Measurements from ENCODE around the gene OTUB1.

DNA sequence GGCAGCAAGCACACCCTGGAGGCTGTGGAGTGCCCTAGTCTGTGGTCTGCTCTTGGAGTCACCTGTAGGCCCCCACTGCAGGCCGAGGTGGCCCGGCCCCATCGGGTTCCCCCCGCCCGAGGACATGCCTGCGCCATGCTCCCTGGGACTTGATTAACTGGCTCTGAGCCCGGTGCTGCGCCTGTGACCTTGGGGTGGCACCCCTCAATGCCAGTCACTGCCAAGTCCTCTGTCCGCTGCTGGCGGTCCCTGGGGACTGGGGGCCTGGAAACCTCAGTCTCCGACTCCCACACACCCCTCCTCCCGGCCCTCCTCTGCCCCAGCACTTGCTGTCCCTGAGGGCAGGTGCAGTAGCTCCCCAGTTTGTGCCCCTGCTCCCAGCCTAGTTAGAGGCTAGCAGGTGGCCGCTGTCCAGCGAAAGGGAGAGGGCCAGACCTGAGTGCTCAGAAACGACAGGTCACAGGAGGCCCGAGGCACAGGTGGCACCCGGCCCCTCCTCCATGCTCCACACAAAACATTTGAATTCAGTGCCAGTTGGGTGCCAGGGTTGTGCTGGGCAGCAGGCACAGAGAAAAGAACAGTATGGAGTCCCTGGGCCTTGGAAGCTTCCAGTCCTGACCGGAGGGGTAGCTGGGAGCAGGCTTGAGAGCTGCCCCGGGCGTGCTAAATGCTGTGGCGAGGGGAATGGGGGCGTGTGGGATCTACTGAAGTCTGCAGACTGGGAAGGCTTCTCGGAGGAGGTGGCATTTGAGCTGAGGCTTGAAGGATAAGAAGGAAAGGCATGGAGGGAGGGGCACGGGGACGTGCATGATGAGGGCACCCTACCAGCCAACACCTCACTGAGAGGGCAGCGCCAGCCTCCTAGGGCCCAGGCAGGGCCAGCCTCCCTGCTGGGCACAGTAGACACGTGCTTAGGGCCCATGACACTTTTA lies 33.1 kb downstream of the OTUB1 start:
- TF ChIP-seq KLF16 (CRISPR knock-in tag; IDR thresholded peaks at IDR 0.05) (no peak), TCF12 (IDR thresholded peaks at IDR 0.05) (no peak), TCF12 (CRISPR knock-in tag; IDR thresholded peaks at IDR 0.05) (no peak), EZH2 (conservative IDR thresholded peaks at IDR 0.05; ENCODE audit: low read depth, low read length) (no peak), ZNF121 (CRISPR knock-in tag; IDR thresholded peaks at IDR 0.05) (no peak), RORA (CRISPR knock-in tag; IDR thresholded peaks at IDR 0.05) (no peak), RAD21 (CRISPR knock-in tag; IDR thresholded peaks at IDR 0.05) (no peak)
- TF ChIP-seq, protein P1, sequence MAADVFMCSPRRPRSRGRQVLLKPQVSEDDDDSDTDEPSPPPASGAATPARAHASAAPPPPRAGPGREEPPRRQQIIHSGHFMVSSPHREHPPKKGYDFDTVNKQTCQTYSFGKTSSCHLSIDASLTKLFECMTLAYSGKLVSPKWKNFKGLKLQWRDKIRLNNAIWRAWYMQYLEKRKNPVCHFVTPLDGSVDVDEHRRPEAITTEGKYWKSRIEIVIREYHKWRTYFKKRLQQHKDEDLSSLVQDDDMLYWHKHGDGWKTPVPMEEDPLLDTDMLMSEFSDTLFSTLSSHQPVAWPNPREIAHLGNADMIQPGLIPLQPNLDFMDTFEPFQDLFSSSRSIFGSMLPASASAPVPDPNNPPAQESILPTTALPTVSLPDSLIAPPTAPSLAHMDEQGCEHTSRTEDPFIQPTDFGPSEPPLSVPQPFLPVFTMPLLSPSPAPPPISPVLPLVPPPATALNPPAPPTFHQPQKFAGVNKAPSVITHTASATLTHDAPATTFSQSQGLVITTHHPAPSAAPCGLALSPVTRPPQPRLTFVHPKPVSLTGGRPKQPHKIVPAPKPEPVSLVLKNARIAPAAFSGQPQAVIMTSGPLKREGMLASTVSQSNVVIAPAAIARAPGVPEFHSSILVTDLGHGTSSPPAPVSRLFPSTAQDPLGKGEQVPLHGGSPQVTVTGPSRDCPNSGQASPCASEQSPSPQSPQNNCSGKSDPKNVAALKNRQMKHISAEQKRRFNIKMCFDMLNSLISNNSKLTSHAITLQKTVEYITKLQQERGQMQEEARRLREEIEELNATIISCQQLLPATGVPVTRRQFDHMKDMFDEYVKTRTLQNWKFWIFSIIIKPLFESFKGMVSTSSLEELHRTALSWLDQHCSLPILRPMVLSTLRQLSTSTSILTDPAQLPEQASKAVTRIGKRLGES (CRISPR knock-in tag; IDR thresholded peaks at IDR 0.05; ENCODE audit: borderline replicate concordance) = no peak
